Mesendoderm (in vitro differentiated cells): ENCODE data around the gene CCDC47.

Source experiments
- DNase-seq: peaks from one replicate; pipeline ENCODE4 v3.0.0; 2013
- H2AK5ac ChIP-seq: 2 replicates; pipeline ENCODE4 v1.6.1; 2013; ENCODE audit warnings: low read length, inconsistent platforms
- H2BK120ac ChIP-seq: 2 replicates; pipeline ENCODE4 v1.6.1; 2013; ENCODE audit warnings: low read depth, mild to moderate bottlenecking, low read length, moderate library complexity, mixed read lengths
- H2BK15ac ChIP-seq: replicated peaks from 2 replicates; pipeline ENCODE4 v1.6.1; 2013; ENCODE audit warnings: low read depth, mild to moderate bottlenecking, moderate library complexity
- H2BK5ac ChIP-seq: 2 replicates; pipeline ENCODE4 v1.6.1; 2013; ENCODE audit warnings: low read length, inconsistent platforms
- H3K18ac ChIP-seq: 2 replicates; pipeline ENCODE4 v1.6.1; 2013; ENCODE audit warnings: mild to moderate bottlenecking, low read length, mixed read lengths
- H3K23ac ChIP-seq: one replicate; pipeline ENCODE4 v1.6.1; 2013; ENCODE audit warnings: low read length
- H3K27ac ChIP-seq: 2 replicates; pipeline ENCODE4 v1.5.1; 2013; ENCODE audit warnings: low read depth, mild to moderate bottlenecking, inconsistent platforms, low read length, moderate library complexity
- H3K27me3 ChIP-seq: 2 replicates; pipeline ENCODE4 v1.6.1; 2013; ENCODE audit warnings: low read length, control low read depth, mild to moderate bottlenecking, inconsistent platforms; ENCODE audit not compliant: insufficient read depth, poor library complexity
- H3K36me3 ChIP-seq: 2 replicates; pipeline ENCODE4 v1.6.1; 2013; ENCODE audit warnings: low read length, inconsistent platforms; ENCODE audit not compliant: control insufficient read depth, insufficient read depth
- H3K4ac ChIP-seq: one replicate; pipeline ENCODE4 v1.6.1; 2013; ENCODE audit warnings: low read depth, mild to moderate bottlenecking, low read length, moderate library complexity
- H3K4me1 ChIP-seq: 2 replicates; pipeline ENCODE4 v1.6.1; 2013; ENCODE audit warnings: low read depth, low read length, inconsistent platforms; ENCODE audit not compliant: control insufficient read depth
- H3K4me2 ChIP-seq: 2 replicates; pipeline ENCODE4 v1.6.1; 2013; ENCODE audit warnings: low read length
- H3K4me3 ChIP-seq: 2 replicates; pipeline ENCODE4 v1.5.1; 2013; ENCODE audit warnings: mild to moderate bottlenecking, low read length
- H3K56ac ChIP-seq: one replicate; pipeline ENCODE4 v1.6.1; 2013; ENCODE audit warnings: low read length
- H3K79me1 ChIP-seq: 2 replicates; pipeline ENCODE4 v1.6.1; 2013; ENCODE audit warnings: low read length, inconsistent platforms
- H3K79me2 ChIP-seq: 2 replicates; pipeline ENCODE4 v1.6.1; 2013; ENCODE audit warnings: mild to moderate bottlenecking, low read length; ENCODE audit not compliant: control insufficient read depth, insufficient read depth
- H3K9ac ChIP-seq: 2 replicates; pipeline ENCODE4 v1.6.1; 2013; ENCODE audit warnings: low read length, inconsistent platforms
- H4K5ac ChIP-seq: one replicate; pipeline ENCODE4 v1.6.1; 2013; ENCODE audit warnings: low read length
- H4K8ac ChIP-seq: one replicate; pipeline ENCODE4 v1.6.1; 2013; ENCODE audit warnings: low read depth, mild to moderate bottlenecking, control low read depth, low read length, moderate library complexity
- WGBS: extraction: QIAGEN DNeasy Blood & Tissue Kit; methylation state at CpG from one replicate; pipeline ENCODE4 v1.1.7; 2013; ENCODE audit warnings: low lambda C conversion rate, missing lambda C conversion rate; ENCODE audit not compliant: insufficient coverage; ENCODE audit errors: extremely low coverage; 5-methylcytosine and 5-hydroxymethylcytosine counted together

The CCDC47 gene

DNA sequence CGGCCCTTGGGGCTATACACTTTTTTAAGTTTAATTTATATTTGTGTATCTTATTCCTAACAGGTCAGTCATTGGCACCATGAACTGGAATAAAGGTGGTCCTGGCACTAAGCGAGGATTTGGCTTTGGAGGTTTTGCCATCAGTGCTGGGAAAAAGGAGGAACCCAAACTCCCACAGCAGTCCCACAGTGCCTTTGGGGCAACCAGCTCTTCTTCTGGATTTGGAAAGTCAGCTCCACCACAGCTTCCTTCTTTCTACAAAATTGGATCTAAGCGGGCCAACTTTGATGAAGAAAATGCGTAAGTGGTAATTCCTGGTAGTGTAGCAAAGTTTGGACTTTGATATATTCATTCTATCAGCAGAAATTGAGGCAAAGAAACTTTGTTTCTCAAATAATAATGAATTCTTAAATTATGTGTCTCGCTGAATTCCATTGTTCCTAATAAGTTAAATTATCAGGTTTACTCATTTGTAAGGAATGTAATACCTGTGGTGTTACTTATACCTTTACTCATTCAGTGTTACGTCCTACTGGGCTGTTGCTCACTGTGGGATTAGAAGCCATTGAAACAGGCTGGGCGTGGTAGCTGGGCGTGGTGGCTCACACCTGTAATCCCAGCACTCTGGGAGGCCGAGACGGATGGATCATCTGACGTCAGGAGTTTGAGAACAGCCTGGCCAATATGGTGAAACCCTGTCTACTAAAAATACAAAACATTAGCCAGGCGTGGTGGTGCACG, 13.7 kb upstream of the CCDC47 start:
- H3K27ac ChIP-seq = no peak overlapping the region
- no peak overlapping the region for H3K56ac ChIP-seq
- peaks cover 6% of the 10 kb centered on the region for H3K79me1 ChIP-seq
- H3K27me3 ChIP-seq = no peaks in the 10 kb centered on the region
- no peak overlapping the region for H2BK120ac ChIP-seq
- no peak overlapping the region for H2AK5ac ChIP-seq
- peak; percentile 63 for DNase-seq
- H3K4me3 ChIP-seq = no peak overlapping the region
- H2BK5ac ChIP-seq = no peak overlapping the region
- H4K5ac ChIP-seq = no peak overlapping the region
- H3K36me3 ChIP-seq = no peaks in the 10 kb centered on the region
- H3K79me2 ChIP-seq = peaks cover 42% of the 10 kb centered on the region
- no peak overlapping the region for H4K8ac ChIP-seq
- WGBS = no CpG with 5 or more reads among the region's 13 CpGs
- H2BK15ac ChIP-seq = no peak overlapping the region
- no peak overlapping the region for H3K4ac ChIP-seq
- no peak overlapping the region for H3K9ac ChIP-seq
- no peak overlapping the region for H3K18ac ChIP-seq
- H3K4me2 ChIP-seq = no peak overlapping the region
- no peak overlapping the region for H3K23ac ChIP-seq
- no peaks in the 10 kb centered on the region for H3K4me1 ChIP-seq

DNA sequence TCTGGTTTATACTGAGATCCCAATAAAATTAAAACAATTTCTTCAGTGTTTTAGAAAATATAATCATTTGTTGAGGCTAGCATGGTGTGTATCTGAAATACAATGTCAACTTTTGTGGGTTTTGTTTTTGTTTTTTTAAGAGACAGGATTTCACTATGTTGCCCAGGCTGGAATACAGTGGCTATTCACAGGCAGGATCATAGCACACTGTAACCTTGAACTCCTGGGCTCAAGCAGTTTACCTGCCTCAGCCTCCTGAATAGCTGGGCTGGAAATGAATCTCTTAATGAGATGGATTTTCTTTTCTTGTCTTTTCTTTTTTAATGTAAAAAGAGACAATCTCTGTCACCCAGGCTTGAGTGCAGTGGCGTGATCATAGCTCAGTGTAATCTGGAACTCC, 12.7 kb upstream of the CCDC47 start:
- DNase-seq = no peak
- H2BK15ac ChIP-seq = no peak overlapping the region
- H3K4me3 ChIP-seq = no peak overlapping the region
- peaks cover 6% of the 10 kb centered on the region for H3K79me1 ChIP-seq
- H3K4me1 ChIP-seq = no peaks in the 10 kb centered on the region
- H2BK5ac ChIP-seq = no peak overlapping the region
- no CpG with 5 or more reads among the region's 1 CpG for WGBS
- no peaks in the 10 kb centered on the region for H3K27me3 ChIP-seq
- H3K27ac ChIP-seq = no peak overlapping the region
- H2BK120ac ChIP-seq = no peak overlapping the region
- H3K36me3 ChIP-seq = no peaks in the 10 kb centered on the region
- H4K8ac ChIP-seq = no peak overlapping the region
- peaks cover 49% of the 10 kb centered on the region for H3K79me2 ChIP-seq
- no peak overlapping the region for H3K18ac ChIP-seq
- no peak overlapping the region for H3K23ac ChIP-seq
- no peak overlapping the region for H2AK5ac ChIP-seq
- H3K56ac ChIP-seq = no peak overlapping the region
- H4K5ac ChIP-seq = no peak overlapping the region
- no peak overlapping the region for H3K9ac ChIP-seq
- H3K4me2 ChIP-seq = no peak overlapping the region
- H3K4ac ChIP-seq = no peak overlapping the region

DNA sequence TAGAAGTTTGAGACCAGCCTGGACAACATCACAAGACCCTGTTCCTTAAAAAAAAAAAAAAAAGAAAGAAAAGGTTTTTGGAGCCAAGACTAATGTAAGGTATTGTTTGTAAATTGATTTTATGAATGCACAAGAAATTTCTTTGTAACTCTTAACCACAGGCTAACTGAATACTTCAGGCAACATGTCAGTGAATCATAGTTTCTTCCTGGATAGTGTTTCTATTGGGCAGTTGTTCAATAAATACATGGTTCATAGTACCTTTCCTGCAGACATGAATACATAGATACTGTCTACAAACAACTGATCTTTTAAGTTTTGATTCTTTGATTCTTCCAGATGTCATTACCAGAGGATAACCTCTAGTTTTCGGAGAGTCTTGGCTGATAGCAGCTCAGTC, 12.2 kb upstream of the CCDC47 start:
- Histone ChIP-seq H3K4me3 (no peak overlapping the region), H3K79me2 (peaks cover 53% of the 10 kb centered on the region), H2BK5ac (no peak overlapping the region), H2BK15ac (no peak overlapping the region), H4K5ac (no peak overlapping the region), H3K56ac (no peak overlapping the region), H3K9ac (no peak overlapping the region), H3K23ac (no peak overlapping the region), H4K8ac (no peak overlapping the region), H3K18ac (no peak overlapping the region), H3K4me2 (no peak overlapping the region), H3K27ac (no peak overlapping the region), H2BK120ac (no peak overlapping the region), H3K36me3 (no peaks in the 10 kb centered on the region), H3K79me1 (peaks cover 6% of the 10 kb centered on the region), H3K4ac (no peak overlapping the region), H3K4me1 (no peaks in the 10 kb centered on the region), H2AK5ac (no peak overlapping the region), H3K27me3 (no peaks in the 10 kb centered on the region)
- no peak for DNase-seq
- WGBS = no CpG with 5 or more reads among the region's 1 CpG

DNA sequence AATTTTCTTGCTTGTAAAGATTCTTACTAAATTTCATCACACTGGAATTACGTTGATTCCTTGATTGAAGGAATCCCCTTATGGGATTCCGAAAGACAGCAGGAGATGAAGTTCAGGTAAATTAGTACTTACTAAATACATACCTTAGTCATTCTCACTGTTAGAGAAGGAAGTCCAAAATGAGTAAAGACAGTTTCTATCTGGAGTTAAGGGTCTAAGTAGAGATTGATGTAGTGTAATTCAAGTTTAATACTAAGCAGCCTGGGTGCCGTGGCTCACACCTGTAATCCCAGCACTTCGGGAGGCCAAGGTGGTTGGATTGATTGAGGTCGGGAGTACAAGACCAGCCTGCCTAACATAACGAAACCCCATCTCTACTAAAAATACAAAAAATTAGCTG, 10.1 kb upstream of the CCDC47 start:
- DNase-seq = no peak
- Histone ChIP-seq H3K4me1 (no peaks in the 10 kb centered on the region), H3K79me1 (peaks cover 6% of the 10 kb centered on the region), H3K18ac (no peak overlapping the region), H2BK15ac (no peak overlapping the region), H3K4ac (no peak overlapping the region), H2AK5ac (no peak overlapping the region), H4K8ac (no peak overlapping the region), H3K79me2 (peaks cover 64% of the 10 kb centered on the region), H3K9ac (no peak overlapping the region), H3K4me2 (no peak overlapping the region), H2BK120ac (no peak overlapping the region), H4K5ac (no peak overlapping the region), H2BK5ac (no peak overlapping the region), H3K36me3 (no peaks in the 10 kb centered on the region), H3K4me3 (no peak overlapping the region), H3K27me3 (no peaks in the 10 kb centered on the region), H3K56ac (no peak overlapping the region), H3K27ac (no peak overlapping the region), H3K23ac (no peak overlapping the region)
- WGBS = no CpG with 5 or more reads among the region's 6 CpGs

DNA sequence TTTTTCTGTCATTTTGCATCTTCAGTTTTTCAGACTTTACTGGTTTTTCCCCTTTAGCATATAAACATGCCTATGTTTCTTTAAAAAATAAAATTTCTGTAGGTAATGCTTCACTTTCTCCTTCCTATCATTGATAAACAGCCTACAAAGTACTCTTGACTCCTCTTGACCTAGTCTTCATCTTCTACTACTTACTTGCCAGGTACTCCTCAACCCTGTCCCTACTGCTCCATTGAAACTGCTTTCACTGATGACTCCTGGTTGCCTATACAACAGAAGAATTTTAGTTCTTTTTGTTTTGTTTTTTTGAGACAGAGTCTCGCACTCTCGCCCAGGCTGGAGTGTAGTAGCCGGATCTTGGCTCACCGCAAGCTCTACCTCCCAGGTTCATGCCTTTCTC, 7.5 kb upstream of the CCDC47 start:
- no peak overlapping the region for H3K56ac ChIP-seq
- peaks cover 83% of the 10 kb centered on the region for H3K79me2 ChIP-seq
- no peak overlapping the region for H3K23ac ChIP-seq
- H2BK120ac ChIP-seq = no peak overlapping the region
- no peak overlapping the region for H3K4ac ChIP-seq
- H3K9ac ChIP-seq = no peak overlapping the region
- H2BK5ac ChIP-seq = no peak overlapping the region
- H3K4me1 ChIP-seq = peaks cover 2% of the 10 kb centered on the region
- H4K5ac ChIP-seq = no peak overlapping the region
- H3K4me2 ChIP-seq = no peak overlapping the region
- H2AK5ac ChIP-seq = no peak overlapping the region
- no peak for DNase-seq
- H3K27me3 ChIP-seq = no peaks in the 10 kb centered on the region
- peaks cover 2% of the 10 kb centered on the region for H3K36me3 ChIP-seq
- no peak overlapping the region for H3K27ac ChIP-seq
- no peak overlapping the region for H3K4me3 ChIP-seq
- peaks cover 6% of the 10 kb centered on the region for H3K79me1 ChIP-seq
- H4K8ac ChIP-seq = no peak overlapping the region
- no peak overlapping the region for H2BK15ac ChIP-seq
- no CpG with 5 or more reads among the region's 4 CpGs for WGBS
- no peak overlapping the region for H3K18ac ChIP-seq

DNA sequence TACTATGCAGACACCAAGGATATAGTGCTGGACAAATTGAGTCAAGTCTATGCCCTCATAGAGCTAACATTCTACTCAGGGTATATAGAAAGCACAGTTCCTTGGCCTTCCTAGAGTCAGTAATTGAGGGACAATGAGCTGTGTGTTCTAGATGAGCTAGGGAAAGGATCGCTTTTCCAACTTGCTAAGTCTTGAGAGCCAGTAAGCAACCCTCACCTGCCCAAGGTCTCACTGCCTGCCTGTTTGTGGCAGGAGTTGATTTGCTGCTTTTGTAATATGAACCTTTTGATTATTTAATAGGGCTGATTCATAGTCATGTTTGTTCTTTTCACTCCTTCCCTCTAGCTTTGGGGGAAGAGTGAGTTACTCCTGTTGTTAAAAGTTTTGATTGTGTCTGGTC, 7.1 kb upstream of the CCDC47 start:
- Histone ChIP-seq H3K79me2 (peaks cover 84% of the 10 kb centered on the region), H3K27me3 (no peaks in the 10 kb centered on the region), H3K79me1 (peaks cover 6% of the 10 kb centered on the region), H3K36me3 (peaks cover 2% of the 10 kb centered on the region), H2BK15ac (no peak overlapping the region), H3K18ac (no peak overlapping the region), H2BK5ac (no peak overlapping the region), H3K9ac (no peak overlapping the region), H4K5ac (no peak overlapping the region), H3K4me3 (no peak overlapping the region), H2BK120ac (no peak overlapping the region), H3K4me1 (peaks cover 2% of the 10 kb centered on the region), H3K27ac (no peak overlapping the region), H3K4ac (no peak overlapping the region), H2AK5ac (no peak overlapping the region), H4K8ac (no peak overlapping the region), H3K4me2 (no peak overlapping the region), H3K23ac (no peak overlapping the region), H3K56ac (no peak overlapping the region)
- DNase-seq = no peak
- WGBS = no CpG with 5 or more reads among the region's 1 CpG
